Measurements from ENCODE around the gene CPNE4. TPM values are rescaled to one million over a fixed set of nuclear protein-coding genes. Genes with fewer than 3 reads are reported as not detected.

The CPNE4 gene
- total RNA-seq, 1 donor from 2014 or later, result 0.83 TPM

DNA sequence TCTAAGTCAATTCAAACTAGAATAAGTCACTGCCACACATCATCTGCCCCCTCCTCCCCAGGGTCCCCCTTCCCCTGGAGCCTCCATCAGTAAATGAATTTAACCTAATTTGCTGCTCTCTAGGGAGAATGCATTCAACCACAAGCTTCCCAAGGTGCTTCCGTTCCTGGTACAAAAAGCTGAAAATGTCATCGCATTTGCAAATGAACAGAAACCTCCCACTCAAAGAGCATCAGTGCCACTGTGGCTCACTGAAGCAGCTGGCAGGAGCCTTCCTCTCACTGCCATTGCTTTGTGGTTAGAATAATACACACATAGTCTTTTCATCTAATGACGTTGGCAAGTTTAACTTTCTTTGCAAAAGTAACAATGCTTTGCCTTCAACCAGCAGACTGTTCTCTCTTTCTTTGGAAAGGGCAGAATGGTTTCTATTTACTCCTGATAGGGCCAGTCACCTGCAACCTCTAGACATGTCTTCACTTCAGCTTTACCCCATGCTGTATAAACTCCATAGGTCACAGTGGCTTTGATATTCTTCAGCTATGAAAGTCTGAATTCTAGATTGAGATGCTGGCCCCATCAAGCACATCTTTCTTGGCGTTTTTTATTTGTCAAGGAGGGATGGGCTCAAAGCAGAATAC, 238.1 kb downstream of the CPNE4 start:
- H3K27me3 ChIP-seq (ENCODE audit: low read depth), result no peaks in the 10 kb centered on the region
- H3K27ac ChIP-seq, result no peak overlapping the region
- DNase-seq (no peak), ATAC-seq (no peak)
- no peaks in the 10 kb centered on the region for H3K36me3 ChIP-seq
- H3K4me1 ChIP-seq, result no peaks in the 10 kb centered on the region
- no peak overlapping the region for H3K4me3 ChIP-seq
- no peaks in the 10 kb centered on the region for H3K9me3 ChIP-seq
- TF ChIP-seq, protein P1, sequence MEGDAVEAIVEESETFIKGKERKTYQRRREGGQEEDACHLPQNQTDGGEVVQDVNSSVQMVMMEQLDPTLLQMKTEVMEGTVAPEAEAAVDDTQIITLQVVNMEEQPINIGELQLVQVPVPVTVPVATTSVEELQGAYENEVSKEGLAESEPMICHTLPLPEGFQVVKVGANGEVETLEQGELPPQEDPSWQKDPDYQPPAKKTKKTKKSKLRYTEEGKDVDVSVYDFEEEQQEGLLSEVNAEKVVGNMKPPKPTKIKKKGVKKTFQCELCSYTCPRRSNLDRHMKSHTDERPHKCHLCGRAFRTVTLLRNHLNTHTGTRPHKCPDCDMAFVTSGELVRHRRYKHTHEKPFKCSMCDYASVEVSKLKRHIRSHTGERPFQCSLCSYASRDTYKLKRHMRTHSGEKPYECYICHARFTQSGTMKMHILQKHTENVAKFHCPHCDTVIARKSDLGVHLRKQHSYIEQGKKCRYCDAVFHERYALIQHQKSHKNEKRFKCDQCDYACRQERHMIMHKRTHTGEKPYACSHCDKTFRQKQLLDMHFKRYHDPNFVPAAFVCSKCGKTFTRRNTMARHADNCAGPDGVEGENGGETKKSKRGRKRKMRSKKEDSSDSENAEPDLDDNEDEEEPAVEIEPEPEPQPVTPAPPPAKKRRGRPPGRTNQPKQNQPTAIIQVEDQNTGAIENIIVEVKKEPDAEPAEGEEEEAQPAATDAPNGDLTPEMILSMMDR (IDR thresholded peaks at IDR 0.05), result no peak
- intact Hi-C loops (cut with DNase I), result no loop called here

- DNase-seq, result no peak
- Histone ChIP-seq H3K36me3 (no peaks in the 10 kb centered on the region), H3K4me1 (no peaks in the 10 kb centered on the region), H3K27ac (no peak overlapping the region), H3K27me3 (ENCODE audit: low read depth) (no peaks in the 10 kb centered on the region), H3K4me3 (no peak overlapping the region), H3K9me3 (no peaks in the 10 kb centered on the region)
- TF ChIP-seq, protein P1 (IDR thresholded peaks at IDR 0.05), result no peak
- intact Hi-C loops (cut with DNase I), result no loop called here
- ATAC-seq, result no peak
These were observed 238.7 kb downstream of the CPNE4 start for GRCh38 chr3:131796111-131796510.

DNA sequence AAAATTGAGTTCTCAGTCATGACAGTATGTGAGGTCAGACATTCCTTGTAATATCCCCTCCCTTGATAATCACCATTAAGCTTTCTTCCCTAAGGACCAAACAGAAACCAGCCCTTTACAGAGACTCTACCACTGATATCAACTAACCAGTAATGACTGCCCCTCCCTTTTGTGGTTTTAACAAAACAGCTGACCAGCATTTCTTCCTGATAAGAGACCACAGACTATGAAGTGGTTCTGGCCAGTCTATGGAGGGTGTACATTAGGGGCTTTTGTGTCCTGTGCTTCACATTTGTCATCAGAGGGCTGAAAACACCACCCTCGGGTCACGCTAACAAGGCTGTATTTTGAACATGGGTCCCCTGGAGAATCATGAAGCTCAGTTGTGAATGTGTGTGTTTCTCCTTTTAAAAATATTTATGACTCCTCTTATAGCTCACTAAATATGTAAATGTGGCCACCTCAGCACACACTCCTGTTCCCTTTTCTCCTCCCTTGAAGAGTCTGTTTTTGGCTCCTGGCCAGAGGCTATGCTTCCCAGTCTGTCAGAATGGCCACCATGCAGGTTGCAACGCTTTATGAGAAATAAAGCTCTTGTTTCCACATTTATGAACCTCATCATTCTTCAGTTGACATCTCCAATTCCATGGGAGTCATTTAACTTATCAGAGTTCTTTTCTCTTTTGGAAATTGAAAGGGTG, 239.3 kb downstream of the CPNE4 start:
- no peak overlapping the region for H3K4me3 ChIP-seq

DNA sequence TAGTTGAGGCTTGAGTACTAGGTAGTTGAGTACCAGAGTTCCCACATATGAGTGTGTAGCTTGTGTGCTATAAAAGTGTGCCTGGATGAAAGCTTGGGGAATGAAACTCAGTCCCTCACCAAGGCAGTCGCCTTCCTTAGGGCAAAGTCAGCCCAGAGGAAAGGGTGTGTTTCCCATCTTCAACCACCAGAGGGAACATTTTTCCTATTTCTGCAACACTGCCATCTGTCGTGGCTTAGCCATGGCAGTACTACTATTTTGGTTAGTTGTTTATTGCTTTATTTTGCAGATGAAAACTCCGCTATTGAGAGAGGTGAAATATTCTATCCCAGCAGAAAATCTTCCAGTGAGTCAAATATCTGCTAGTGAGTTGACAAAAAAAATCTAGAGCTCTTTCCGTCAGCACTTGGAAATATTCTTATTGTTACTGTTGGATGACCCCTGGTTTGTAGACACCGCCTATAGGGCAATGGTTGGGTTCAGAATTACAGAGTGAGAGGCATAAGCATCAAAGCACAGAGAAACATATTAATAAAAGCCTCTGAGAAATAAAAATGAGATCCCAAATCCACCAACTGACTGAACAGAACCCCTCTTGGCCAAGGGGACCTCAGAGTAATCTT, 239.9 kb downstream of the CPNE4 start:
- H3K4me3 ChIP-seq, result no peak overlapping the region
- H3K36me3 ChIP-seq, result no peaks in the 10 kb centered on the region
- ATAC-seq (peak; percentile 79 to 87), DNase-seq (no peak)
- TF ChIP-seq, protein P1 (IDR thresholded peaks at IDR 0.05), result peak; percentile 86
- intact Hi-C loops (cut with DNase I), result loop anchor here (5.0 kb wide), 1 partner anchor 232 kb away; no protein-coding TSS in a partner anchor
- H3K4me1 ChIP-seq, result no peaks in the 10 kb centered on the region
- H3K27me3 ChIP-seq (ENCODE audit: low read depth), result no peaks in the 10 kb centered on the region
- H3K9me3 ChIP-seq, result no peaks in the 10 kb centered on the region
- no peak overlapping the region for H3K27ac ChIP-seq

More for the DNA sequence above, 239.3 kb downstream of the CPNE4 start:
- TF ChIP-seq, protein P1 (IDR thresholded peaks at IDR 0.05), result no peak
- no peak overlapping the region for H3K27ac ChIP-seq
- no peaks in the 10 kb centered on the region for H3K9me3 ChIP-seq
- H3K27me3 ChIP-seq (ENCODE audit: low read depth), result no peaks in the 10 kb centered on the region
- no peaks in the 10 kb centered on the region for H3K36me3 ChIP-seq
- no peaks in the 10 kb centered on the region for H3K4me1 ChIP-seq
- DNase-seq (no peak), ATAC-seq (peak; percentile 35 to 53)
- intact Hi-C loops (cut with DNase I), result no loop called here

- TF ChIP-seq, protein P1 (IDR thresholded peaks at IDR 0.05), result no peak
- intact Hi-C loops (cut with DNase I), result loop anchor here (5.0 kb wide), 1 partner anchor 233 kb away; no protein-coding TSS in a partner anchor
These were observed 240.9 kb downstream of the CPNE4 start for GRCh38 chr3:131793870-131794269.

More at GRCh38 chr3:131793870-131794269, 240.9 kb downstream of the CPNE4 start:
- ATAC-seq, result no peak
- Histone ChIP-seq H3K36me3 (no peaks in the 10 kb centered on the region), H3K4me3 (no peak overlapping the region), H3K27me3 (ENCODE audit: low read depth) (no peaks in the 10 kb centered on the region), H3K9me3 (no peaks in the 10 kb centered on the region), H3K27ac (no peak overlapping the region), H3K4me1 (no peaks in the 10 kb centered on the region)
- no peak for DNase-seq
